Measurements from ENCODE around the gene NF2.

The NF2 gene

GRCh38 chr22:29598684-29599020 is 4.8 kb upstream of the NF2 start:
- H3K4me3 ChIP-seq (replicated peaks; ENCODE audit: low read depth, low read length): no peak overlapping the region
- TF ChIP-seq CTCF (IDR thresholded peaks at IDR 0.05; ENCODE audit: low read depth, low read length, missing control alignments): no peak
- no peak for DNase-seq (ENCODE audit: extremely low read depth, low read depth)

GRCh38 chr22:29604076-29604360 is 585 bp downstream of the NF2 start:
- DNase-seq (ENCODE audit: extremely low read depth, low read depth): no peak
- no peak for TF ChIP-seq CTCF (IDR thresholded peaks at IDR 0.05; ENCODE audit: low read depth, low read length, missing control alignments)
- H3K4me3 ChIP-seq (replicated peaks; ENCODE audit: low read depth, low read length): peak overlapping the region; percentile 96

- peak overlapping the region; percentile 96 for H3K4me3 ChIP-seq (replicated peaks; ENCODE audit: low read depth, low read length)
- no peak for TF ChIP-seq CTCF (IDR thresholded peaks at IDR 0.05; ENCODE audit: low read depth, low read length, missing control alignments)
- no peak for DNase-seq (ENCODE audit: extremely low read depth, low read depth)
Measured at GRCh38 chr22:29605527-29605850, 2.1 kb downstream of the NF2 start.

- no peak for TF ChIP-seq CTCF (IDR thresholded peaks at IDR 0.05; ENCODE audit: low read depth, low read length, missing control alignments)
- DNase-seq (ENCODE audit: extremely low read depth, low read depth): no peak
- no peak overlapping the region for H3K4me3 ChIP-seq (replicated peaks; ENCODE audit: low read depth, low read length)
Measured at GRCh38 chr22:29606320-29606719, 2.9 kb downstream of the NF2 start.

GRCh38 chr22:29607426-29607825 is 4.0 kb downstream of the NF2 start:
- TF ChIP-seq CTCF (IDR thresholded peaks at IDR 0.05; ENCODE audit: low read depth, low read length, missing control alignments): no peak
- H3K4me3 ChIP-seq (replicated peaks; ENCODE audit: low read depth, low read length): no peak overlapping the region
- DNase-seq (ENCODE audit: extremely low read depth, low read depth): no peak

- TF ChIP-seq CTCF (IDR thresholded peaks at IDR 0.05; ENCODE audit: low read depth, low read length, missing control alignments): peak; percentile 31
- H3K4me3 ChIP-seq (replicated peaks; ENCODE audit: low read depth, low read length): no peak overlapping the region
- DNase-seq (ENCODE audit: extremely low read depth, low read depth): no peak
Measured at GRCh38 chr22:29609139-29609538, 5.7 kb downstream of the NF2 start.

- no peak overlapping the region for H3K4me3 ChIP-seq (replicated peaks; ENCODE audit: low read depth, low read length)
- no peak for DNase-seq (ENCODE audit: extremely low read depth, low read depth)
- no peak for TF ChIP-seq CTCF (IDR thresholded peaks at IDR 0.05; ENCODE audit: low read depth, low read length, missing control alignments)
Measured at GRCh38 chr22:29610780-29611179, 7.3 kb downstream of the NF2 start.

Data from HFF-Myc (cell line).